Cerebellar cortex (tissue), 1 donor: Measurements from ENCODE around the gene TMEM30A.

ENCODE experiments used
- DNase-seq: peaks from one replicate; pipeline ENCODE4 v3.0.0-alpha.2; 2015; ENCODE audit warnings: low spot score

The TMEM30A gene

DNA sequence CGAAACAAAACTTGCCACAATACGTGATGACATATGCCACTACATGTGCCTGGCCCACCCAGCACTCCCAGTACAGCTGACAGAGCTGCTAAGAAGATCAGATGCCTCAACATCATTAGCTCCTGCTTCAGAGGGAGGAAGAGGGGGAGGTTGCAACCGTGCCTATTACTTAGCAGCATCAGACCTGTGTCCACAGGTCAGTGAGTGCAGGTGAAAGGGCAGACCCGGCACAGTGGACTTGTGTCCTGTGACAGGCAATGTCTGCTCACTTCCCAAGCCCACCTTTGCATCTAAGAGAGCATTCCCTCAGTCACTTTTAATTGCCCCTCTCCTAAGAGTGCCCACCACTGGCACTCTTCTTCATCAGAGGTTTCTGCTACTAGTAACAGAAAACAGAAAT, 69.3 kb downstream of the TMEM30A start:
- DNase-seq = no peak

DNA sequence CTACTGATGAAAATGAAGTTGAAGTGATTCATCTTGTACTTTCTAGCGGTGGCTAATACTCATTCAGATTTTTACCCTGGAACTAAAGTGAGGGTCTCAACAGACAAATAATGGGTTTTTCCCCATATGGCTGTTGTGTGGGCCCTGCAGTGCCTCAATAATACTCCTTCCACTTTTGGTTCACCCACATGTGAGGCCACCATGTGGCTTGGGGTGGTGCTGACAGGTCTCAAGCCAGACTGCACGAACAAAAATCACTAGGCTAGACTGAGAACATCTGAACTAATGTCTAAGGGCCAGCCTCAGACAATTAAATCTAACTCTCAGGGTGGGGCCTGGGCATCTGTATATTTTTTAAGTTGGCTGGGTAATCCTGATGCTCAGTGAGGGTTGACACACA, 70.9 kb downstream of the TMEM30A start:
- DNase-seq = no peak

DNA sequence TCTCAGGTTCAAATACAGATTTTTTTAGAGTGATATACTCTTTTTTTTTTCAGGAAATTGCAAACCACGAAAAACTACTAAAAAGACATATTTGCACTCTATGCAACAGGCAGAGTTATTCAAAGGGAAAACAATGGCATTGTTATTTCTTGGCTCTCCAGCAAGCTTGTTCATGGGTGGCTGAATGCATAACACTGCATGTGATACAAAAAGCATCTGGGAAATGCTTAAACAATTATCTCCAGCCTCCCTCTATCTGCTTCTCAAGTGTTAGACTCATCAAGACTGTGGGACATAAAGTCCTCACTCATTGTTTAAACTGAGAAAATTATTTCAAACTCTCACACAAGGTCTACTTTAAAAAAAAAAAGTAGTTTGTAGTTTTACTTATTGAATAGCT, 71.5 kb downstream of the TMEM30A start:
- DNase-seq = no peak

DNA sequence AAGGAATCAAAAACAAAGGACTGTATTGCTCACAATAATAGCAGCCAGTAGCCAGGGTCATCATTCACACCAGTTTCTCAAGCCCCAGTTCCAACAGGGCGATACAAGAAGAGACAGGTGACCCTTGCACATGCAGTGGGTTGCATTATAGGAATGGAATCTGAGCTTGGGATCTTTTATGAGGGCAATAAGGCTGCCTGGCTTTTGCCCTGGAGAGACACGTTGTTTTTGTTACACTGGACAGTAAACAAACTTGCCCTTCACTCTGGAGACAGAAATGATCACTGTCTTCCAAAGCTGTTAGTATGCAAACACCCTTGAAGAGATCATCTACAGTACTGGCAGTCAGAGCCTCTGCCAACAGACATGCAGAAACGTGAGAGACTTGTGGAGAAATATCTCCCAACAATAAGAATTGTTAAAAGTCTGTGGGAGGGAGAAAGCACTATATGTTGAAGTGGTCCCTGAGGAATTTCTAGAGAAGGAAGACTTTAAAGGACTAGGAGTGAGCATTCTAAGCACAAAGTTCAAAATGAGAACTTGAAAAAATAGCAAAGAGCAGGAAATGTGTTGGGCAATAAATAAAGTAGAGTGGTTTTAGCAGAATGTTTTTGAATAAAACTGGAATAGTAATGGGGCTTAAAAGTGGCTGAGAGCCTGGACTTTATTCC, 72.5 kb downstream of the TMEM30A start:
- DNase-seq = no peak

DNA sequence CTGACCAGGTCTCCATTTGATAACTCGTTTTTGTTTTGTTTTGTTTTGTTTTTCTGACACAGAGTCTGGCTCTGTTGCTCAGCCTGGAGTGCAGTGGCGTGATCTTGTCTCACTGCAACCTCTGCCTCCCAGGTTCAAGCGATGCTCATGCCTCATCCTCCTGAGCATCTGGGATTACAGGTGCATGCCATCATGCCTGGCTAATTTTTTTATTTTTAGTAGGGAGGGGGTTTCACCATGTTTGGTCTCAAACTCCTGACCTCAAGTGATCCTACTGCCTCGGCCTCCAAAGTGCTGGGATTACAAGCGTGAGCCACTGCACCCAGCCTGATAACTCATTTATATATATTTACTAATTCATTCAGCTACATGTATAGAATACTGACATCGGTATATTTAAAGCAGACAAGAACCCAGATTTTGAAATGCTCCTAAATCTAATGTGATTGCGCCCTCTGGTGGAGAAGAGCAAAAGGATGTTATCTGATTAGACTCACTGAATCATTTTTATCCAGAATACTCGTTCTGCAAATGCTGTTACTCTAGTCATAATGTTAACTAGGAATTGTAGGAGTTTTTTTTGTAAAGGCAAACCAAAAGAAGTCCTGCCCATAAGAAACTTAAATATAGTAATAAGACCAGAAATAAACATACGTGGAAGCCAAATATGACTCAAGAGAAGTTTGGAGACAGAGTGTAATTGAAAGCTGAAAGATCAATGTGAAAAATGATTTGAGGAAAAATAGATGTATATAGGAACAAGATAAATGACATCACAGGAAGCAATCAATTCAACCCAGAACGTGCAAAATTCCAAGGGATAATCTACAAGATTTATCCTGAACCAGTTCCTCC, 73.5 kb downstream of the TMEM30A start:
- DNase-seq = peak; percentile 70

- no peak for DNase-seq
Observed at GRCh38 chr6:75209184-75209723, 75.3 kb downstream of the TMEM30A start.

DNA sequence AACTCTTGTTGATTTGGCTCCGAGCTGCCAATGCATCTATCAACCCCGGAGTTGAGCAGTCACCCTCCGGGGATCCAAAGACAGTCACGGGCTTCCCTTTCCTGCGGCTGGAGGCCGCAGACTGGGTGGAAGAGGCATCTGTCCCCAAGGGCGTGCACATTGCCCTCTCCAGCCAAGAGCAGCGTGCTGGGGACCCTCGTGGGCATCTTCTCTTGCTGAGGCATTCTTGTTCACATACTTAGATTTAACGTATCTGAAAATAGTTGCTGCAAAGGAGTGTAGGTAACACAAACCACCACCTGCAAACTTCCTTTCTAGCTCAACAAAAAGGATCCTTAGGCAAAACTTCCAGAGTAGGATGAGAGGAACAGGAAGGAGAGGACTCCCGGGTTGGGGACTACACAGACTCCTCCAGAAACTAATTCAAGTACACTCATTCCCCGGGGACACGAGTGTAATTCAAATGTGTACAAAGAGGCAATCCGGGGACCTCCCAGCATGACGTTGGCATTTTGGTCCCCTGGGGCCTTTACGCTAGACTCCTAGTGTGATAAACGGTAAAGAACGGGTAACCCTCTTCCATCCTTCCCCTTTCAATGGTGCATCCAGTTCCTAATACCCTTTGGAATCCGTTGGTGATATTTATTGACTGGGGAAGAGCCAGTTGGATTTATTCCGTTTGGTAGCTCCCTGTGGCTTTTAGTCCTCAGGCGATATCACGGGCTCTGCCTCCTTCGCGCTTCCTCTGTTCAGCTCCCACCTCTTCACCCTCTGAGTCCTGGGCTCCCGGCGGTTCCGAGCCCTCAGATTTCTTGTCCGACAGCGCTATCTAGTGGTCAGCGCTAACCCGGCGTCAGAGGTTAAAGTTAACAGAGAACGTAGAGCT, 76.1 kb downstream of the TMEM30A start:
- DNase-seq = peak; percentile 77

- no peak for DNase-seq
Observed at GRCh38 chr6:75206576-75207342, 77.8 kb downstream of the TMEM30A start.

- DNase-seq = no peak
Observed at GRCh38 chr6:75205776-75206575, 78.6 kb downstream of the TMEM30A start, which contains the start of gene COL12A1. Gene COL12A1 (minus strand): TSS chr6:75206053. CDS start chr6:75202792, 3,261 bp downstream.

- DNase-seq = no peak
Observed at GRCh38 chr6:75204959-75205775, 79.4 kb downstream of the TMEM30A start.

- DNase-seq = peak; percentile 52
Observed at GRCh38 chr6:75204217-75204958, 80.2 kb downstream of the TMEM30A start.

DNA sequence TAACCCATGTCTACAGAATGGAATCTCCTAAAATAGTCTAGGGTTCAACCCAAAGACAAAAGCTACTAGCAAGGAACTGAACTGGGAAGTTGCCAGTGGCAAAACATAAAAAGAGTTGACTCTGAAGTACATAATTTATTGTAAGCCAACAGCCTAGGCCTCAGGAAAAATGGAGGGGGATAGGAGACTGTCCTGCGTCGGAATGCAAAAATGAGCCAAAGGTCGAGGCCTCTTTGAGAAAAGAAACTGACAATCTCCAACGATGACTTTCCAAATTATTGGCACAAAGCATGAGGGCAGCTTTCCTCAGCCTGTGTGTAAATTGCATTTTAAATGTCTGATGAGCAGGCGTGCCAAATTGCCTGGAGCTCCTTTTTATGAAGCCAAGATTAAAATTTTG, 80.9 kb downstream of the TMEM30A start:
- no peak for DNase-seq
